ENCODE results near the gene EEPD1. TPM values are rescaled to one million over a fixed set of nuclear protein-coding genes. Genes with fewer than 3 reads are reported as not detected.

Gene EEPD1
- total and polyA plus RNA-seq, 2 donors = 16.9 to 32.8 TPM

GRCh38 chr7:36272567-36273269, 119.7 kb downstream of the EEPD1 start:
- no peaks in the 10 kb centered on the region for H3K27me3 ChIP-seq (ENCODE audit: control insufficient read depth in 2 of 2, insufficient read depth in 1 of 2, low read length in 1 of 2)
- H3K27ac ChIP-seq (ENCODE audit: low read depth in 1 of 2, low read length in 1 of 2) = no peak overlapping the region
- peaks cover 18 to 25% of the 10 kb centered on the region in 2 donors for H3K4me1 ChIP-seq (ENCODE audit: control insufficient read depth in 2 of 2, insufficient read depth in 2 of 2, low read length in 2 of 2)
- no peaks in the 10 kb centered on the region for H3K36me3 ChIP-seq (ENCODE audit: control insufficient read depth in 2 of 2, insufficient read depth in 2 of 2, low read length in 1 of 2)
- H3K9me3 ChIP-seq (ENCODE audit: control insufficient read depth in 2 of 2, insufficient read depth in 1 of 2, low read length in 1 of 2) = no peaks in the 10 kb centered on the region
- no peak for DNase-seq (ENCODE audit: low read depth in 6 of 9, low spot score in 9 of 9)
- no peak overlapping the region for H3K4me3 ChIP-seq (ENCODE audit: low read length in 2 of 2)
- 96% methylated on average over 15 of the region's 15 CpGs for WGBS

GRCh38 chr7:36273836-36274235, 120.8 kb downstream of the EEPD1 start:
- no peak overlapping the region for H3K4me3 ChIP-seq (ENCODE audit: low read length in 2 of 2)
- WGBS = 84% methylated on average over 4 of the region's 4 CpGs
- H3K36me3 ChIP-seq (ENCODE audit: control insufficient read depth in 2 of 2, insufficient read depth in 2 of 2, low read length in 1 of 2) = no peaks in the 10 kb centered on the region
- no peaks in the 10 kb centered on the region for H3K9me3 ChIP-seq (ENCODE audit: control insufficient read depth in 2 of 2, insufficient read depth in 1 of 2, low read length in 1 of 2)
- H3K27ac ChIP-seq (ENCODE audit: low read depth in 1 of 2, low read length in 1 of 2) = no peak overlapping the region
- H3K27me3 ChIP-seq (ENCODE audit: control insufficient read depth in 2 of 2, insufficient read depth in 1 of 2, low read length in 1 of 2) = no peaks in the 10 kb centered on the region
- DNase-seq (ENCODE audit: low read depth in 6 of 9, low spot score in 9 of 9) = no peak
- peaks cover 28 to 36% of the 10 kb centered on the region in 2 donors for H3K4me1 ChIP-seq (ENCODE audit: control insufficient read depth in 2 of 2, insufficient read depth in 2 of 2, low read length in 2 of 2)

- WGBS = 90% methylated on average over 8 of the region's 8 CpGs
- Histone ChIP-seq H3K27me3 (ENCODE audit: control insufficient read depth in 2 of 2, insufficient read depth in 1 of 2, low read length in 1 of 2) (no peaks in the 10 kb centered on the region), H3K4me3 (ENCODE audit: low read length in 2 of 2) (no peak overlapping the region), H3K4me1 (ENCODE audit: control insufficient read depth in 2 of 2, insufficient read depth in 2 of 2, low read length in 2 of 2) (peaks cover 28 to 55% of the 10 kb centered on the region in 2 donors), H3K36me3 (ENCODE audit: control insufficient read depth in 2 of 2, insufficient read depth in 2 of 2, low read length in 1 of 2) (no peaks in the 10 kb centered on the region), H3K9me3 (ENCODE audit: control insufficient read depth in 2 of 2, insufficient read depth in 1 of 2, low read length in 1 of 2) (no peaks in the 10 kb centered on the region), H3K27ac (ENCODE audit: low read depth in 1 of 2, low read length in 1 of 2) (no peak overlapping the region)
- DNase-seq (ENCODE audit: low read depth in 6 of 9, low spot score in 9 of 9) = no peak
These were observed 122.8 kb downstream of the EEPD1 start for GRCh38 chr7:36275735-36276284.

- no peak for DNase-seq (ENCODE audit: low read depth in 6 of 9, low spot score in 9 of 9)
- no peaks in the 10 kb centered on the region for H3K9me3 ChIP-seq (ENCODE audit: control insufficient read depth in 2 of 2, insufficient read depth in 1 of 2, low read length in 1 of 2)
- peaks cover 28 to 61% of the 10 kb centered on the region in 2 donors for H3K4me1 ChIP-seq (ENCODE audit: control insufficient read depth in 2 of 2, insufficient read depth in 2 of 2, low read length in 2 of 2)
- H3K27ac ChIP-seq (ENCODE audit: low read depth in 1 of 2, low read length in 1 of 2) = peak overlapping the region in 1 of 2 donors; percentile 71
- H3K36me3 ChIP-seq (ENCODE audit: control insufficient read depth in 2 of 2, insufficient read depth in 2 of 2, low read length in 1 of 2) = no peaks in the 10 kb centered on the region
- no peaks in the 10 kb centered on the region for H3K27me3 ChIP-seq (ENCODE audit: control insufficient read depth in 2 of 2, insufficient read depth in 1 of 2, low read length in 1 of 2)
- H3K4me3 ChIP-seq (ENCODE audit: low read length in 2 of 2) = no peak overlapping the region
- 89% methylated on average over 7 of the region's 7 CpGs for WGBS
These were observed 123.6 kb downstream of the EEPD1 start for GRCh38 chr7:36276428-36277248.

- 95% methylated on average over 6 of the region's 6 CpGs for WGBS
- no peak overlapping the region for H3K4me3 ChIP-seq (ENCODE audit: low read length in 2 of 2)
- no peaks in the 10 kb centered on the region for H3K9me3 ChIP-seq (ENCODE audit: control insufficient read depth in 2 of 2, insufficient read depth in 1 of 2, low read length in 1 of 2)
- peak overlapping the region; percentile 9 to 71 for H3K27ac ChIP-seq (ENCODE audit: low read depth in 1 of 2, low read length in 1 of 2)
- DNase-seq (ENCODE audit: low read depth in 6 of 9, low spot score in 9 of 9) = no peak
- peaks cover 28 to 64% of the 10 kb centered on the region in 2 donors for H3K4me1 ChIP-seq (ENCODE audit: control insufficient read depth in 2 of 2, insufficient read depth in 2 of 2, low read length in 2 of 2)
- H3K27me3 ChIP-seq (ENCODE audit: control insufficient read depth in 2 of 2, insufficient read depth in 1 of 2, low read length in 1 of 2) = no peaks in the 10 kb centered on the region
- H3K36me3 ChIP-seq (ENCODE audit: control insufficient read depth in 2 of 2, insufficient read depth in 2 of 2, low read length in 1 of 2) = peaks cover 0 to under 1% of the 10 kb centered on the region in 2 donors
These were observed 124.1 kb downstream of the EEPD1 start for GRCh38 chr7:36277249-36277542.

GRCh38 chr7:36278069-36278619, 125.1 kb downstream of the EEPD1 start:
- H3K27me3 ChIP-seq (ENCODE audit: control insufficient read depth in 2 of 2, insufficient read depth in 1 of 2, low read length in 1 of 2) = no peaks in the 10 kb centered on the region
- no peak overlapping the region for H3K4me3 ChIP-seq (ENCODE audit: low read length in 2 of 2)
- no peaks in the 10 kb centered on the region for H3K9me3 ChIP-seq (ENCODE audit: control insufficient read depth in 2 of 2, insufficient read depth in 1 of 2, low read length in 1 of 2)
- 94% methylated on average over 7 of the region's 7 CpGs for WGBS
- H3K4me1 ChIP-seq (ENCODE audit: control insufficient read depth in 2 of 2, insufficient read depth in 2 of 2, low read length in 2 of 2) = peaks cover 36 to 71% of the 10 kb centered on the region in 2 donors
- peaks cover 0 to 3% of the 10 kb centered on the region in 2 donors for H3K36me3 ChIP-seq (ENCODE audit: control insufficient read depth in 2 of 2, insufficient read depth in 2 of 2, low read length in 1 of 2)
- H3K27ac ChIP-seq (ENCODE audit: low read depth in 1 of 2, low read length in 1 of 2) = no peak overlapping the region
- DNase-seq (ENCODE audit: low read depth in 6 of 9, low spot score in 9 of 9) = no peak

GRCh38 chr7:36278620-36279172, 125.6 kb downstream of the EEPD1 start:
- no peaks in the 10 kb centered on the region for H3K27me3 ChIP-seq (ENCODE audit: control insufficient read depth in 2 of 2, insufficient read depth in 1 of 2, low read length in 1 of 2)
- peaks cover 0 to 3% of the 10 kb centered on the region in 2 donors for H3K36me3 ChIP-seq (ENCODE audit: control insufficient read depth in 2 of 2, insufficient read depth in 2 of 2, low read length in 1 of 2)
- peaks cover 41 to 72% of the 10 kb centered on the region in 2 donors for H3K4me1 ChIP-seq (ENCODE audit: control insufficient read depth in 2 of 2, insufficient read depth in 2 of 2, low read length in 2 of 2)
- 95% methylated on average over 7 of the region's 7 CpGs for WGBS
- no peak overlapping the region for H3K4me3 ChIP-seq (ENCODE audit: low read length in 2 of 2)
- DNase-seq (ENCODE audit: low read depth in 6 of 9, low spot score in 9 of 9) = no peak
- no peak overlapping the region for H3K27ac ChIP-seq (ENCODE audit: low read depth in 1 of 2, low read length in 1 of 2)
- no peaks in the 10 kb centered on the region for H3K9me3 ChIP-seq (ENCODE audit: control insufficient read depth in 2 of 2, insufficient read depth in 1 of 2, low read length in 1 of 2)

GRCh38 chr7:36279200-36279925, 126.3 kb downstream of the EEPD1 start:
- 98% methylated on average over 9 of the region's 9 CpGs for WGBS
- Histone ChIP-seq H3K27me3 (ENCODE audit: control insufficient read depth in 2 of 2, insufficient read depth in 1 of 2, low read length in 1 of 2) (no peaks in the 10 kb centered on the region), H3K4me3 (ENCODE audit: low read length in 2 of 2) (no peak overlapping the region), H3K27ac (ENCODE audit: low read depth in 1 of 2, low read length in 1 of 2) (peak overlapping the region in 1 of 2 donors; percentile 59), H3K36me3 (ENCODE audit: control insufficient read depth in 2 of 2, insufficient read depth in 2 of 2, low read length in 1 of 2) (peaks cover 0 to 3% of the 10 kb centered on the region in 2 donors), H3K4me1 (ENCODE audit: control insufficient read depth in 2 of 2, insufficient read depth in 2 of 2, low read length in 2 of 2) (peaks cover 43 to 74% of the 10 kb centered on the region in 2 donors), H3K9me3 (ENCODE audit: control insufficient read depth in 2 of 2, insufficient read depth in 1 of 2, low read length in 1 of 2) (no peaks in the 10 kb centered on the region)
- no peak for DNase-seq (ENCODE audit: low read depth in 6 of 9, low spot score in 9 of 9)

Data from thymus (tissue), 11 donors.